ENCODE measurements around the gene NAIF1. TPM values are rescaled to one million over a fixed set of nuclear protein-coding genes. Genes with fewer than 3 reads are reported as not detected.

Gene NAIF1
- total and polyA plus RNA-seq, 2 donors (not counting 3 experiments of a cell fraction or from before 2014, with no cell fraction given) = 8.2 to 10.1 TPM

- H3K4me2 ChIP-seq (ENCODE audit: insufficient read depth, low read length) = no peak overlapping the region
- no peaks in the 10 kb centered on the region for H3K27me3 ChIP-seq (ENCODE audit: control insufficient read depth in 2 of 2, insufficient read depth in 2 of 2, low read length in 2 of 2)
- dilution Hi-C loops (cut with MboI; ENCODE audit: extremely low pct_ligation_motif_present, low sequenced_read_pairs) (no loop called here), intact Hi-C loops (cut with micrococcal nuclease) (no loop called here)
- H3K9me3 ChIP-seq (replicated peaks; ENCODE audit: control insufficient read depth, insufficient read depth, low read length) = no peaks in the 10 kb centered on the region
- FAIRE-seq = no peak
- H4K20me1 ChIP-seq (replicated peaks; ENCODE audit: control insufficient read depth, extremely low read depth, insufficient read depth, low read length) = no peaks in the 10 kb centered on the region
- ChIA-PET CTCF (interaction anchor here (0.7 to 1.3 kb wide), 3 partner anchors 28 to 120 kb away, joined by 3 to 5 read pairs (median 3); no protein-coding TSS in a partner anchor), POLR2A (no interaction called here)
- H3K27ac ChIP-seq (ENCODE audit: insufficient read depth, low read depth, low read length) = no peak overlapping the region
- H3K9me1 ChIP-seq (replicated peaks; ENCODE audit: control insufficient read depth, extremely low read depth, insufficient read depth, low read length) = no peaks in the 10 kb centered on the region
- no peak for DNase-seq (ENCODE audit: low read depth, low spot score)
- H3K36me3 ChIP-seq (ENCODE audit: control insufficient read depth in 2 of 2, extremely low read depth in 1 of 2, insufficient read depth in 2 of 2, low read length in 2 of 2) = no peaks in the 10 kb centered on the region
- TF ChIP-seq JUN (IDR thresholded peaks at IDR 0.05; ENCODE audit: borderline replicate concordance, insufficient read depth, insufficient read length, low read depth) (no peak), POLR2AphosphoS5 (IDR thresholded peaks at IDR 0.05; ENCODE audit: insufficient read depth, low read depth, low read length) (no peak), MAX (IDR thresholded peaks at IDR 0.05; ENCODE audit: insufficient read depth, insufficient read length) (no peak), CTCF (IDR thresholded peaks at IDR 0.05; ENCODE audit: extremely low read depth in 1 of 2, insufficient read depth in 1 of 2, low read depth in 1 of 2, low read length in 2 of 2) (no peak), GATA2 (IDR thresholded peaks at IDR 0.05; ENCODE audit: insufficient read depth, insufficient read length, low read depth, low read length) (no peak), FOS (IDR thresholded peaks at IDR 0.05; ENCODE audit: borderline replicate concordance, insufficient read depth, low read length) (no peak), EZH2 (IDR thresholded peaks at IDR 0.05; ENCODE audit: borderline replicate concordance, low read depth, low read length, severe bottlenecking) (no peak), MYC (IDR thresholded peaks at IDR 0.05; ENCODE audit: low read depth, low read length) (no peak), POLR2A (IDR thresholded peaks at IDR 0.05; ENCODE audit: low read depth, low read length) (no peak)
- BruUV-seq (replicated peaks) = no TSS peak
- peaks cover 8% of the 10 kb centered on the region for H3K79me2 ChIP-seq (ENCODE audit: control insufficient read depth, insufficient read depth, low read length)
- no peak overlapping the region for H2AFZ ChIP-seq (ENCODE audit: low read depth, low read length)
- H3K9ac ChIP-seq (replicated peaks; ENCODE audit: extremely low read depth, insufficient read depth, low read length) = no peak overlapping the region
- H3K4me3 ChIP-seq (replicated peaks in 1 of 3; ENCODE audit: insufficient read depth in 1 of 3, low read depth in 1 of 3, low read length in 3 of 3) = no peak overlapping the region
- H3K4me1 ChIP-seq (ENCODE audit: control insufficient read depth, extremely low read depth, insufficient read depth, low read length) = peaks cover 14% of the 10 kb centered on the region
Observed at GRCh38 chr9:128062846-128063831, 4.0 kb downstream of the NAIF1 start.

Measured in endothelial cell of umbilical vein (primary cell).